ENCODE data around the gene SGCD.

DNA sequence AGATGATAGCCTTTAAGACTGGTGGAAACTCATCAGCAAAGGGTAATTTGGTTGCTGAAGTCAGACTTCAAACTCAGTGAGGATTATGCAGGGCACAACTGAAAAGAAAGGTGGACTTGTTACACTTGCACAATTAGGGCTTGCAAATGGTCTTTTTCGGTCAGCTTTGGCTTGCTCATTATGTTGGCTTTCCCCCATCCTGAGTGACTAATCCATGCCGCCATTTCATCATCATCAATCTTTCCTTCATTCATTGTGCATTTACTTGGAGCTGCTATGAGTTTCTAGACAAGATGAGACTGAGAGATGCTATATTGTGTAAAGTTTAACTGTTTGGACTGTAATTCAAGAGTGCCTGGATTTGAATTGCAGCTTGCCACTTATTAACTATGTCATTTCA lies 388.3 kb downstream of the SGCD start:
- TF ChIP-seq, protein P1, sequence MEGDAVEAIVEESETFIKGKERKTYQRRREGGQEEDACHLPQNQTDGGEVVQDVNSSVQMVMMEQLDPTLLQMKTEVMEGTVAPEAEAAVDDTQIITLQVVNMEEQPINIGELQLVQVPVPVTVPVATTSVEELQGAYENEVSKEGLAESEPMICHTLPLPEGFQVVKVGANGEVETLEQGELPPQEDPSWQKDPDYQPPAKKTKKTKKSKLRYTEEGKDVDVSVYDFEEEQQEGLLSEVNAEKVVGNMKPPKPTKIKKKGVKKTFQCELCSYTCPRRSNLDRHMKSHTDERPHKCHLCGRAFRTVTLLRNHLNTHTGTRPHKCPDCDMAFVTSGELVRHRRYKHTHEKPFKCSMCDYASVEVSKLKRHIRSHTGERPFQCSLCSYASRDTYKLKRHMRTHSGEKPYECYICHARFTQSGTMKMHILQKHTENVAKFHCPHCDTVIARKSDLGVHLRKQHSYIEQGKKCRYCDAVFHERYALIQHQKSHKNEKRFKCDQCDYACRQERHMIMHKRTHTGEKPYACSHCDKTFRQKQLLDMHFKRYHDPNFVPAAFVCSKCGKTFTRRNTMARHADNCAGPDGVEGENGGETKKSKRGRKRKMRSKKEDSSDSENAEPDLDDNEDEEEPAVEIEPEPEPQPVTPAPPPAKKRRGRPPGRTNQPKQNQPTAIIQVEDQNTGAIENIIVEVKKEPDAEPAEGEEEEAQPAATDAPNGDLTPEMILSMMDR (IDR thresholded peaks at IDR 0.05) = no peak
- no peak for TF ChIP-seq POLR2A (IDR thresholded peaks at IDR 0.05)

Measured in uterus (tissue), 2 donors.